ENCODE data around the gene GRIK4. TPM values are rescaled to one million over a fixed set of nuclear protein-coding genes. Genes with fewer than 3 reads are reported as not detected.
A peak's percentile ranks its signal among the peaks of the same experiment; 100 is the strongest.

Gene GRIK4
- total and polyA plus RNA-seq, 11 donors: 0.04 to 0.45 (median 0.12) TPM; not detected in 6

GRCh38 chr11:120532082-120532831, 20.7 kb downstream of the GRIK4 start:
- 69 to 77% (median 70%) methylated on average over 16 of the region's 16 CpGs for WGBS, 4 donors
- peaks cover 0 to 14% (median 3%) of the 10 kb centered on the region in 9 donors for H3K27me3 ChIP-seq

DNA sequence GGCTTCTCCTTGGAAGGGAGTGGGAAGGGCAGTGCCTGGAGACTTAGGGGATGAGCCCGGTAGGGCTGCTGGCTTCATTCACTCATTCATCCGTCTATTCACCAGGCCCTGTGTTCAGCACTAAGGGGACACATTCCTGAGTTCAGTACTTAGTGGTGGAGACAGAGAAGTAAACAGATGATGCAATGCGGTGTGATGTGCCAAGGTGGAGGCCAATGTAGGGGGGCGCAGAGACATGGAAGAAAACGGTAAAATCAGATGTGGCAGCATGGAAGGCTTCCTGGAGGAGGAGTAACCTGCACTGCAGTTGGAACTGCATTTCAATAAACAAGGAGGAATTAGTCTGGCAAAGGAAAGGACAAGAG, 21.3 kb downstream of the GRIK4 start:
- no peaks in the 10 kb centered on the region for H3K9me3 ChIP-seq
- intact Hi-C loops (cut with DNase I): no loop called here
- H3K27ac ChIP-seq: no peak overlapping the region
- DNase-seq: no peak
- H3K4me3 ChIP-seq: no peak overlapping the region
- H3K36me3 ChIP-seq: no peaks in the 10 kb centered on the region
- TF ChIP-seq POLR2A (IDR thresholded peaks at IDR 0.05) (no peak), CTCF (IDR thresholded peaks at IDR 0.05) (no peak)
- peaks cover 0 to 11% (median 0%) of the 10 kb centered on the region in 9 donors for H3K27me3 ChIP-seq
- 46 to 60% (median 52%) methylated on average over 5 of the region's 5 CpGs for WGBS, 4 donors
- ATAC-seq: peak; percentile 35 to 67 (median 54)
- H3K4me1 ChIP-seq: peaks cover 0 to 5% (median 0%) of the 10 kb centered on the region in 12 donors

More at GRCh38 chr11:120532082-120532831, 20.7 kb downstream of the GRIK4 start:
- TF ChIP-seq POLR2A (IDR thresholded peaks at IDR 0.05): no peak
- no peak for TF ChIP-seq CTCF (IDR thresholded peaks at IDR 0.05)
- Histone ChIP-seq H3K27ac (no peak overlapping the region), H3K36me3 (no peaks in the 10 kb centered on the region), H3K9me3 (no peaks in the 10 kb centered on the region), H3K4me1 (peaks cover 0 to 5% (median under 1%) of the 10 kb centered on the region in 12 donors), H3K4me3 (no peak overlapping the region)
- intact Hi-C loops (cut with DNase I): no loop called here
- peak in 1 of 4 donors; percentile 4 for ATAC-seq
- peak in 1 of 5 donors; percentile 16 for DNase-seq

DNA sequence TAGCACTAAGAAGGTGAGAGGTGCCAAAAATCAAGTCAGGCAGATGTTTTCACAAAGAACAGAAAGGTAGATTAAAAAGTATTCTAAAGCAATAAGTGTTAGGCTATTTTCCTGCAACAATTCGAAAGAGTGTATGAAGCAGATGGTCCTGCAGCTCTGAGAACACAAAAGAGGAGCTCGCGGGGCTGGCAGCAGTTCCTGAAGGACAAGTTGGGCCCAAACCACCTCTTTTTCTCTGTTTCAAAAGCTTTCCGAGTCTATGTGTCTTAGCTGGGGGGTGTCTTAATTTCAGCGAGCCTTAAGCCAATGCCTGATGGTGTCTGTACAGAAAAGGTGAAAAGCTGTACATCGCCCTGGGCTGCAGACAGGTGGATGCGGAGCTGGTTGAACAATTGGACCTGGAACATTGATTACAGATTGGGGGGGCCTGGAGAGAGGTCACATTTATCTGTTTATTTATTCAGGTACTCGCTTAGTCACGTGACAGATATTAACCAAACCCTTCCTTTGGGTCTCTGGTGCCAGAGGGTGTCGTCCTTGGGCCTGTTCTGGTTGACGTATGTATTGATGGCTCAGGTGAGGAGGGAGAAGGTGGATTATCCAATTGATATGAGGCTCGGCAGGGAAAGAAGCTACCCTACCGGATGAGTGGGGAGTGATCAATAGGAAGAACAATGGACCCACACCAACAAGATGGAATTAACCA, 24.7 kb downstream of the GRIK4 start:
- no peak overlapping the region for H3K27ac ChIP-seq
- H3K9me3 ChIP-seq: peaks cover 0 to 1% (median 0%) of the 10 kb centered on the region in 12 donors
- no peaks in the 10 kb centered on the region for H3K27me3 ChIP-seq
- WGBS, 4 donors: 90 to 93% (median 92%) methylated on average over 13 of the region's 13 CpGs
- peaks cover 0 to 10% (median 0%) of the 10 kb centered on the region in 12 donors for H3K4me1 ChIP-seq
- H3K36me3 ChIP-seq: no peaks in the 10 kb centered on the region
- no peak for ATAC-seq
- intact Hi-C loops (cut with DNase I): no loop called here
- TF ChIP-seq CTCF (IDR thresholded peaks at IDR 0.05) (no peak), POLR2A (IDR thresholded peaks at IDR 0.05) (no peak)
- no peak for DNase-seq
- no peak overlapping the region for H3K4me3 ChIP-seq

GRCh38 chr11:120536797-120537169, 25.2 kb downstream of the GRIK4 start:
- H3K27ac ChIP-seq: no peak overlapping the region
- ATAC-seq (no peak), DNase-seq (no peak)

More at GRCh38 chr11:120536797-120537169, 25.2 kb downstream of the GRIK4 start:
- TF ChIP-seq CTCF (IDR thresholded peaks at IDR 0.05) (no peak), POLR2A (IDR thresholded peaks at IDR 0.05) (no peak)
- H3K27me3 ChIP-seq: no peaks in the 10 kb centered on the region
- WGBS, 4 donors: 87 to 96% (median 91%) methylated on average over 9 to 11 of the region's 11 CpGs
- peaks cover 0 to 7% (median 3%) of the 10 kb centered on the region in 12 donors for H3K9me3 ChIP-seq
- no peaks in the 10 kb centered on the region for H3K36me3 ChIP-seq
- intact Hi-C loops (cut with DNase I): no loop called here
- peaks cover 0 to 10% (median 0%) of the 10 kb centered on the region in 12 donors for H3K4me1 ChIP-seq
- H3K4me3 ChIP-seq: no peak overlapping the region
